Endometrial microvascular endothelial cells (primary cell): ENCODE results near the gene ABHD14A. TPM values are rescaled to one million over a fixed set of nuclear protein-coding genes. Genes with fewer than 3 reads are reported as not detected.

Source experiments
- in situ Hi-C: cut with HindIII; loops from 2 replicates; pipeline ENCODE4 v1.10.0; 2017; ENCODE audit warnings: low sequenced_read_pairs, low pct_unique_long_range_greater_than_20kb; ENCODE audit errors: inconsistent ontology term
- total RNA-seq: library from RNA; depleted of rRNA; stranded (reverse); fragments of >200 nt; gene quantifications from one replicate; pipeline ENCODE4 v1.2.3, GENCODE V29; 2015; ENCODE audit errors: inconsistent ontology term

ABHD14A gene
- total RNA-seq, 1 donor from 2014 or later, result 31.7 TPM

GRCh38 chr3:51986010-51986947, 11.4 kb downstream of the ABHD14A start:
- in situ Hi-C loops, result no loop called here

DNA sequence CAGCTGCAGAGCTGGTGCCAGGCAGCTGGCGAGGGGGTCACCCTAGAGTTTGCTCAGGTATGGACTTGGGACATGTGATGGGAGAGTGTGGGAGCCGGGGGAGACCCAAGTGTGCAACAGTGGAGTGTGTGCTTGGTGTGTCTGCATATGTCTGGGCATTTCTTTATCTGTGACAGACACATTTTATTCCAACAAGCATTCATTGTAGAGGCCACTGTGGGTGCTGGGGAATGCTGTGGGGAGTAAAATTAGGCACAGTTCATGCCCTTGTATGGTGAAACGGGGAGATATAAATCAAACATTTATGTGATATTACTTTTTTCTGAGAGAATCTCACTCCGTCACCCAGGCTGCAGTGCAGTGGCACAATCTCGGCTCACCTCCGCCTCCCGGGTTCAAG, 12.7 kb downstream of the ABHD14A start:
- in situ Hi-C loops, result no loop called here

GRCh38 chr3:51988286-51989146, 13.7 kb downstream of the ABHD14A start:
- in situ Hi-C loops, result no loop called here

- in situ Hi-C loops, result loop anchor here (10.0 kb wide), 1 partner anchor 154 kb away; no protein-coding TSS in a partner anchor
Observed at GRCh38 chr3:51990501-51990971, 15.7 kb downstream of the ABHD14A start.

DNA sequence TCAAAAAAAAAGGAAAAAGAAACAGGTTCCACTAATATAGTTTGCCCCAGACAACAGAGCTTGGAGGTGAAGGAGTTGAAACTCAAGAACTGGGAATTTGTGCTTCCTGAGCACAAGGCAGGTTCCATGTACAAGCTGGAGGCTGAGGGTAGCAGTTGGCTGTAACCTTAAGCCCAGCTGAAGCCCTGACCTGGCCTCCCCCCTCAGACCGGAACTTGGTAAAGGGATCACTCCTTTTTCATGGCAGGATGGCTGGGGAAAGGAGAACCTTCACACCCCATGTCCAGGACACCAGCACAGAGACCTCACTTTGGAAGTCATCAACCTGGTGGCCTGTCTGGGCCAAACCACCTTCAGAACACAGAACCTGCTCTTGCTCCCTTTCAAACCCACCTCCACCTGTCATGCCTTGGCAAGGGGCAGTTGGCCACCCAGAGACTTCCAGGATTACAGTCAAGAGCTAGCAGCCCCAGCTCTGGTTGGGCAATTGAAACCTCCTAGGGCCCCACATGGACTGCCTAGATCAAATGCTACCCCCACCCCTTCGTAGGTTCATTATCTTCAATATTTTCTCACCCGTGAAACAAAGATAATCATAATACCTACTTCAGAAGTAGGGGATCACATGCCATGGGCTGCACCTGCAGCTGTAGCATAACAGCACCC, 17.3 kb downstream of the ABHD14A start:
- in situ Hi-C loops, result loop anchor here (10.0 kb wide), 1 partner anchor 153 kb away; no protein-coding TSS in a partner anchor

DNA sequence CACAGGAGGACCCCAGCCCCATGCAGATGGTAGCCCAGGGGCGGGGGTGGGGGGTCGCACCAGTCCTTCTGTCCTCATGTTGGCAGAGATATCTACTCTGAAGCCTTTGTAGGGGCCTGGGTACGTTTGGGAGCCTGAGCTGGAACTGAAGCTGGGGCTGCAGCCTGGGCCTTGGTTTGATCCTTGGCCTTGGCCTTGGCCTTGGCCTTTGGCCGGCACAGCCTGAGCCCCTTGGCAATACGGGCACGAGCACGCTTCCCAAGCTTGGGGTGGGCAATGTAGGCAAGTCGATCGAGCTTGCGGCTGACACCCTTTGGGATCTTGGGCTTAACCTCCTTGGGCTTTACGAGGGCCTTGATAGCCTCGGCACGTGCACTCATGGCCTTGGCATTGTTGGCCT, 18.8 kb downstream of the ABHD14A start:
- in situ Hi-C loops, result loop anchor here (10.0 kb wide), 1 partner anchor 151 kb away; no protein-coding TSS in a partner anchor

- in situ Hi-C loops, result loop anchor here (10.0 kb wide), 1 partner anchor 150 kb away; no protein-coding TSS in a partner anchor
Observed at GRCh38 chr3:51994530-51994929, 19.7 kb downstream of the ABHD14A start.

DNA sequence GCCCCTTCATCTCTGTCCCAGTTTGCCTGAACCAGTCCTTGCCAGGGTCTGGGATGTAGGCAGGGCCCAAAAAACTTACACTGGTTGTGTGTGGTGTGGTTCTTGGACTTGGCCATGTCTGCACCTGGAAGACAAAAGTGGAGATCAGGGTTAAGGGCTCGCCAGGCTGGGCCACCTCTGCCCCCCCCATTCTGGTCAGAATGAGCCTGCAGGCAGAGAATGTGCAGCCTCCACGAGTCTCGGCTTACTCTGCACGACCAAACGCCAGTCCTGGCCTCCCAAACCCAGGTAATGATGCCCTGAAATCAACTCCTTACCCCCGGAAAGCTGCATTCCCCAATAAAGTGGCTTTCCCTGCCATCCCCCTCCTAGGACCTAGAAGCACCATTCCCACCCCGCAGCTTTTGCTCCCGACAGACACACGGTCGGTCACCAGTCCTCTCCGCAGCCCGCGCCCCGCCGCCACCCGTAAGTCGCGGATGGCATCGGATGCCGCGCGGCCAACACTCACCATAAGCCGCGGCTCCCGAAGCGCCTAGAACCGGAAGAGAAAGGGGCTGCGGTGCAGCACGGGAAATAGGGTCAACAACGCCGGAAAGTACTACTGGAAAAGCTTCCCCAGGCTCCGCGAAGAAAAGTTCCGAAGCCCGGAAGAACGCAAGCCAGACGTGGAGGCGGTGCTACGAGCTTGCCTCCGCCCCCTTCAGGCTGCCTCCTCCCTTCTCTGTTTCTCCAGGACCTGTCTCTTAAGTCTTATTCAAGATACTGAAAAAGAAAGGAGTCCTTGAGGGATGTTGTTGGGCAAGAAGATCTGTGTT, 20.7 kb downstream of the ABHD14A start, which contains the start of gene RPL29:
RPL29 (minus strand) TSS at position 550 of the 818 bp plus-strand sequence; CDS start at position 116, 434 bp downstream.
- in situ Hi-C loops, result loop anchor here (10.0 kb wide), 1 partner anchor 149 kb away; no protein-coding TSS in a partner anchor

DNA sequence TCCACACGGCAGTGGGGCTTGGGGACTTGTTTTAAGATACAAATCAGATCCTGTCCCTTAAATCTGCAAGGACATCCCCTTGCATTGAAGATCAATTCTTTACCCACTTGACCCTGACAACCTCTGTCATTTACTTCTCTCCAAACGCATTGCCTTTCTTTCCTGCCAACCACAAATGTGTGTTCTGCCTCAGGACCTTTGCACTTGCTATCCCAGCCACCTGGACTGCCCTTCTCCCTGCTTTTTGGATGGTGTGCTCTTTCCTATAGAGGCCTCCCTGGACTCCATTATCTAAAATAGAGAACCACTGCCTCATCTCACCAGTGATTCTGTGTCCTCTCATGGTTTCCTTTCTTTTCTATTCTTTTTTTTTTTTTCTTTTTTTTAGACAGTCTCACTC, 22.3 kb downstream of the ABHD14A start:
- in situ Hi-C loops, result loop anchor here (10.0 kb wide), 1 partner anchor 148 kb away; no protein-coding TSS in a partner anchor

GRCh38 chr3:51997935-51998596, 23.2 kb downstream of the ABHD14A start:
- in situ Hi-C loops, result loop anchor here (10.0 kb wide), 1 partner anchor 147 kb away; no protein-coding TSS in a partner anchor

GRCh38 chr3:51998774-51999173, 23.9 kb downstream of the ABHD14A start:
- in situ Hi-C loops, result loop anchor here (10.0 kb wide), 1 partner anchor 146 kb away; no protein-coding TSS in a partner anchor

DNA sequence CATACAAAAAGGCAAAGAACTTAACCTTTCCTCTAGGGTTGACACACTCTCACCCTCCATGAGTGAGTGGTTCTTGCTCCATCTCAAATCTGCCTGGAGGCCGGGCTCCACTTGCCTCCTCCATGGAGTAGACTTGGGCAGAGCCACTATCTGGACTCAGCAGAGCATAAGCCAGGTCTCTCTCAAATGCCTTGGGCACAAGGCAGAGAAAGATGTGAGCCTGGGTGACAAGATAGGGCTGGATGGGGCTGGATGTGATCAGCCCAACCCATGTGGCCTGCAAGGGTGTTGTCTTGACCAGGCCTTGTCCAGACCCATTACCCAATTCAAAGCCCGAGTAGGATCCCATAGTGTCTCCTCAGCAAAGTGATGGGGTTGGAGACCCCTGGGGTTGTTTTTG, 25.0 kb downstream of the ABHD14A start:
- in situ Hi-C loops, result loop anchor here (10.0 kb wide), 1 partner anchor 145 kb away; no protein-coding TSS in a partner anchor

DNA sequence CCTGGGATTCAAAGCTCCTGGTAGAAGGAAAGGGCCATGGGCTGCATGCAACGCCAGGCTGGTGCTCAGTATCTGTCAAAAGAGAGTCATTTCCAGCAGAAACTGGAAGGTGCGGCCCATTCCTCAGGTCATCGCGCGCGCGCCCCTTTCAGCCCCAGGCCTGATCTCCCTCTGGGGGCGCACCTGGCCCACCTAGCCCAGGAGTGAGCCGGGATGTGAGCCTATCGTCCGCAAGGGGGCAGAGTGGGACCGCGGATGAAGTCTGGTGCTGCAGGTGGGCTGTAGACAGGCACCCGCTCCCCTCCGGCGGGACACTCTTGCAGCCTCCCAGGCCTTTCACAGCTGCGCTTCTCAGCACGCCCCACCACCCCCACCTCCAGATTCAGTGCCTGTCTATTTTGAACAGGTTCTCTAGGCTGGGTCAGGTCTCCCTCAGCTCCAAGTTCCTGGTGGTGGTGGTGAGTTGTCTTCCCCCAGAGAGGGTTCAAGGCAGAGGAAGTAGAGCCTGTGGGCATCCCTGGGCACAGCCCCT, 26.6 kb downstream of the ABHD14A start:
- in situ Hi-C loops, result no loop called here

GRCh38 chr3:52002748-52003147, 27.9 kb downstream of the ABHD14A start:
- in situ Hi-C loops, result no loop called here

- in situ Hi-C loops, result no loop called here
Observed at GRCh38 chr3:52004163-52004787, 29.4 kb downstream of the ABHD14A start.

GRCh38 chr3:52004906-52005395, 30.1 kb downstream of the ABHD14A start:
- in situ Hi-C loops, result no loop called here
